GM12878 (cell line): ENCODE measurements around the gene IFT81.

Source experiments
- BMI1 ChIP-seq: fragments of 450-650 bp; IDR thresholded peaks from 2 replicates; pipeline ENCODE4 v1.6.1; 2016; ENCODE audit warnings: mild to moderate bottlenecking, moderate library complexity, borderline replicate concordance
- ZZZ3 ChIP-seq: IDR thresholded peaks from 2 replicates; pipeline ENCODE4 v1.6.1; 2011; ENCODE audit warnings: low read depth; ENCODE audit not compliant: control insufficient read depth, insufficient read length
- TF ChIP-seq, protein P1 (sequence below): IDR thresholded peaks from 2 replicates; pipeline ENCODE4 v1.6.1; 2011; ENCODE audit warnings: low read depth, mild to moderate bottlenecking, low read length, moderate library complexity, borderline replicate concordance; ENCODE audit errors: extremely low read depth

DNA sequence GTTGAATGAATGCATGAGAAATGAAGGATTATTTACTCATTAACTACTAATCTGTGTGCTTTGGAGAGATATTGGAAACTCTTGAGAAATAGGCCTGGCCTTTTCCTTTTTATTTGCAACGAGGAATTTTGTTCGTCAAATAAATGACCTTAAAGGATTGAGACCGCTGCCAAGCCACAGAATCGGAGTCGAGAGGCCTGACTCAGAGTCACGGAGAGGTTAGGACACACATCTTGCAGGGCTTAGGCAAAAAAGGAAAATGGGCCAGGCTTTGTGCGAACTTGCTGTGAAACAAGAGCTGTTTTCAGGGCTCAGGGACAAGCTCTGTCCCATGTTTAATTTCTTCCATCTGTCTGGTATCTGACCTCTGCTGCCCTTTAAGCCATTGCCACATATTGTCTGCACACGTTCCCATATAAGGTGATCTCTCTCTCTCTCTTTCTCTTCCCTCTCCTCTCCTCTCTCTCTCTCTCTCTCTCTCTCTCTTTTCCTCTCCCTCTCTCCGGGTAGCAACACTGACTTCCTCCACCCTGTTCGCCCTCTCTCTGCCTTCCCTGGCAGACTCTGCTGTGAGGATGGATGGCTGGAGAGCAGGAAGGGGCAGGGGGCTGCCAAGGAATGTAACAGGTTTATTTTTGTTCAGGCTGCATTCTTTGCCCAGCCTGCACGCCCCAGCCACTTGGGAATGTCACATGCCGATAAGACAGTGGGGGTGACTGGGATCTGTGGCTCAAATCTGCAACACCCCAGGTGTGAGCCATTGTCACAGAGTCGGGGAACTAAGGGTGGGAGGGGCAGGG lies 14.9 kb upstream of the IFT81 start:
- TF ChIP-seq ZZZ3 (no peak), BMI1 (no peak)
- TF ChIP-seq, protein P1, sequence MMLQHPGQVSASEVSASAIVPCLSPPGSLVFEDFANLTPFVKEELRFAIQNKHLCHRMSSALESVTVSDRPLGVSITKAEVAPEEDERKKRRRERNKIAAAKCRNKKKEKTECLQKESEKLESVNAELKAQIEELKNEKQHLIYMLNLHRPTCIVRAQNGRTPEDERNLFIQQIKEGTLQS, result no peak
